Cardiac atrium fibroblast (primary cell): ENCODE results near the gene LCE1B. TPM values are rescaled to one million over a fixed set of nuclear protein-coding genes. Genes with fewer than 3 reads are reported as not detected.

Experiments used
- total RNA-seq: library from RNA; depleted of rRNA; stranded (reverse); fragments of >200 nt; gene quantifications from 2 replicates; pipeline ENCODE4 v1.2.3, GENCODE V29; 2015

LCE1B gene
- total RNA-seq, result not detected in 2 replicates

DNA sequence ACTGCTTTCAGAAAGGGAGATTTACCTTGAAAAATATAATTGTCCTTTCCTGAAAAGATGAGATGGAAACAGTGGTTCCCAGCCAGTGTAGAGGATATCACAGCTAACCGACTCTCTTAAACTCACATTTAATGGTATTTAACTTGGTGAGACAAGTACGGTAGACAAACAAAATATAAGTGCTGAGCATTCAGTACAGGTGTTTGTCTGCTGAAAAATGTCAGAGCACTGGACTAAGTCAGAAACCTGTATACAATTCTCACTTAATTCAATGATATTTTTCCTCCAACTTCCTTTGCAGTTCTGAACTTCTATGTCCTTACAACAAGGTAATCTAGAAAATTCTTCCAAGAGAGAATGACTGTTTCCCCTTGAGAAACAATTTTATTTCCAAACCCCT is at the start of gene LCE1B:
Gene LCE1B, plus strand, starts transcription at position 301 of the 400 bp plus-strand sequence. CDS start 476 bp downstream, outside the sequence.

DNA sequence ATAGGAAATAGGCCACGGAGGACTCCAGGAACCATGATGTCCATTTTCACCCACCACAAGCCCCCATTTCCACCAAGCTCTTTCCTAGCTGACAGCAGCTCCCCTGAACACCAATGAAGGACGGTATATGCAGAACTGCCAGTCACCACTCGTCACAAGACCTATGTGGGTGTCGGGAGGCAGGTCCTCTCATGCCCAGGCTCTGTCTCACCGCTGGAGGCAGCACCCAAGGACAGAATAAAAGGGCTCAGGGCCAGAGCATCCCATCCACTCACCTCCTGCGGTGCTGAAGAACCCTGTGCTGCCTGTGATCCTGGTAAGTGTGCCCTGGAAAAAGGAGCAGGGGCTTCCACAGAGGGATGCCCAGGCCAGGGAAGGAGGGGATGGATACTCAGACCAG is 36.9 kb upstream of the LCE1B start, which contains the start of gene LCE1F:
Gene LCE1F, plus strand, starts transcription at position 266 of the 400 bp plus-strand sequence. CDS start 1,232 bp downstream, outside the sequence.

DNA sequence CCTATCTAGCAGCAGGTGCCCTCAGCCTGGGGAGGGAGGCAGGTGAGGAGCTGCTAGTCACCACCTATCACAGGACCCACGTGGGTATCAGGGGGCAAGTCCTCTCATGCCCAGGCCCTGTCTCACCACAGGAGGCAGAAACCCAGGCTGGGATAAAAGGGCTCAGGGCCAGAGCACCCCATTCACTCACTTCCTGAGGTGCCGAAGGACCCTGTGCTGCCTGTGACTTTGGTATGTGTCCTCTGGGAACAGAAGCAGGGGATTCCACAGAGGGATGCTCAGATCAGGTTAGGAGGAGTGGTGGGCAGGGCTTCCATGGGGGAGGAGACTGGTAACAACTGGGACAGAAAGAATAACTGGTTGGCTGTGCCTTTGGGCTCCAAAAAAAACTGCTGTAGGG is 25.7 kb upstream of the LCE1B start, which contains the start of gene LCE1E:
Gene LCE1E, plus strand, starts transcription at position 181 of the 400 bp plus-strand sequence. CDS start 1,043 bp downstream, outside the sequence.

GRCh38 chr1:152796421-152796820 is 15.3 kb upstream of the LCE1B start, which contains the start of gene LCE1D:
Gene LCE1D (plus strand): TSS chr1:152796721. CDS start chr1:152797795, 1,074 bp downstream.

DNA sequence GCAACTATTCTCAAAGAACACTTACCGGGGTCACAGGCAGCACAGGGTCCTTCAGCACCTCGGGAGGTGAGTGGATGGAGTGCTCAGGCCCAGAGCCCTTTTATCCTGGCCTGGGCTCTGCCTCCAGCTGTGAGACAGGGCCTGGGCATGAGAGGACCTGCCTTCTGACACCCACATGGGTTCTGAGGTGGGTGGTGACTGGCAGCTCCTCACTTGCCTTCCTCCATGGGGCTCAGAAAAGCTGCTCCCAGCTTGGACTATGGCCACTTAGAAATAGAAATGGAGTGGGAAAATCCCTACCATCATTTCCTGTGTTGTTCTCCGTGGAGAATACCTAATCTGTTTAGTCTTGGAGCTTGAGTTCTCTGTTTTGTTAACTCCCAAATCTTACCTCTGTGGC is 5.2 kb upstream of the LCE1B start, which contains the start of gene LCE1C:
Gene LCE1C, minus strand, starts transcription at position 76 of the 400 bp plus-strand sequence. CDS start 1,173 bp downstream, outside the sequence.

GRCh38 chr1:152827173-152827572 is 15.4 kb downstream of the LCE1B start, which contains the start of gene LCE1A:
Gene LCE1A (plus strand): TSS chr1:152827473. CDS start chr1:152827473, 0 bp downstream.

GRCh38 chr1:152842556-152842955 is 30.8 kb downstream of the LCE1B start, which contains the start of gene LCE6A:
Gene LCE6A (plus strand): TSS chr1:152842856. CDS start chr1:152843521, 665 bp downstream.

GRCh38 chr1:152859696-152860095 is 47.9 kb downstream of the LCE1B start, which contains the start of gene LCE7A:
Gene LCE7A (plus strand): TSS chr1:152859996. CDS start chr1:152860698, 702 bp downstream.

Other genes starting within 250 kb of the LCE1B start
- not detected in 2 replicates for gene LCE3E, start 245.2 kb upstream of the LCE1B start, total RNA-seq
- gene LCE3D, start 231.5 kb upstream of the LCE1B start, total RNA-seq, result not detected in 2 replicates
- not detected in 2 replicates for gene LCE3C, start 211.7 kb upstream of the LCE1B start, total RNA-seq
- not detected in 2 replicates for gene LCE3B, start 198.2 kb upstream of the LCE1B start, total RNA-seq
- gene LCE3A, start 188.9 kb upstream of the LCE1B start, total RNA-seq, result not detected in 2 replicates
- not detected in 2 replicates for gene LCE2D, start 148.6 kb upstream of the LCE1B start, total RNA-seq
- not detected in 2 replicates for gene LCE2C, start 136.7 kb upstream of the LCE1B start, total RNA-seq
- gene LCE2B, start 125.8 kb upstream of the LCE1B start, total RNA-seq, result not detected in 2 replicates
- gene LCE2A, start 113.6 kb upstream of the LCE1B start, total RNA-seq, result not detected in 2 replicates
- not detected in 2 replicates for gene LCE4A, start 103.8 kb upstream of the LCE1B start, total RNA-seq
- gene KPRP, start 53.9 kb upstream of the LCE1B start, total RNA-seq, result not detected in 2 replicates
- gene LCE1F, start 36.8 kb upstream of the LCE1B start, total RNA-seq, result not detected in 2 replicates
- not detected in 2 replicates for gene LCE1E, start 25.7 kb upstream of the LCE1B start, total RNA-seq
- gene LCE1D, start 15.2 kb upstream of the LCE1B start, total RNA-seq, result not detected in 2 replicates
- gene LCE1C, start 5.3 kb upstream of the LCE1B start, total RNA-seq, result not detected in 2 replicates
- not detected in 2 replicates for gene LCE1A, start 15.5 kb downstream of the LCE1B start, total RNA-seq
- gene LCE6A, start 30.9 kb downstream of the LCE1B start, total RNA-seq, result not detected in 2 replicates
- not detected in 2 replicates for gene LCE7A, start 48.0 kb downstream of the LCE1B start, total RNA-seq
- gene SMCP, start 66.4 kb downstream of the LCE1B start, total RNA-seq, result not detected in 2 replicates
- not detected in 2 replicates for gene IVL, start 96.6 kb downstream of the LCE1B start, total RNA-seq
- not detected in 2 replicates for gene SPRR5, start 135.2 kb downstream of the LCE1B start, total RNA-seq
- gene SPRR4, start 158.7 kb downstream of the LCE1B start, total RNA-seq, result not detected in 2 replicates
- not detected in 2 replicates for gene SPRR1A, start 172.1 kb downstream of the LCE1B start, total RNA-seq
- not detected in 2 replicates for gene SPRR3, start 189.8 kb downstream of the LCE1B start, total RNA-seq
- gene SPRR1B, start 219.2 kb downstream of the LCE1B start, total RNA-seq, result not detected in 2 replicates
- not detected in 2 replicates for gene SPRR2D, start 229.1 kb downstream of the LCE1B start, total RNA-seq
- not detected in 2 replicates for gene SPRR2A, start 245.5 kb downstream of the LCE1B start, total RNA-seq